Naive thymus-derived CD4-positive, alpha-beta T cell (primary cell): ENCODE data around the gene LKAAEAR1. TPM values are rescaled to one million over a fixed set of nuclear protein-coding genes. Genes with fewer than 3 reads are reported as not detected.
A peak's percentile ranks its signal among the peaks of the same experiment; 100 is the strongest.

ENCODE experiments used
- ATAC-seq: fragments of 150-1000 bp; cut with Tn5 transposase; 2 replicates; pipeline ENCODE4 v1.10.0; 2021; ENCODE audit warnings: mild to moderate bottlenecking, moderate library complexity
- CTCF ChIA-PET: fragments of 350-600 bp; sonication (Branson Sonifier 250); formaldehyde crosslinking; loops from one replicate; lab custom pipeline; 2021; ENCODE audit warnings: antibody characterized with exemption; lab: Charles Lee
- POLR2A ChIA-PET: fragments of 350-600 bp; sonication (Branson Sonifier 250); formaldehyde crosslinking; loops from one replicate; lab custom pipeline; 2021; ENCODE audit warnings: antibody characterized with exemption, inconsistent platforms; lab: Charles Lee
- DNase-seq, 9 donors: peaks; one replicate each; pipeline versions ENCODE4 v3.0.0 to v3.0.0-alpha.2; 2020 to 2022; ENCODE audit warnings: mixed read lengths in 1 of 9
- H3K27ac ChIP-seq: one replicate; pipeline ENCODE4 v1.7.0; 2013; ENCODE audit warnings: mild to moderate bottlenecking, low read depth, low read length, moderate library complexity
- H3K27me3 ChIP-seq, 2 donors: one replicate each; pipeline ENCODE4 v1.7.0; 2013; ENCODE audit warnings: low read length in 2 of 2, mild to moderate bottlenecking in 2 of 2, moderate library complexity in 2 of 2; ENCODE audit not compliant: control insufficient read depth in 2 of 2, insufficient read depth in 2 of 2
- H3K36me3 ChIP-seq, 3 experiments: 1 replicate in 2 of 3; 2 replicates in 1 of 3; pipeline ENCODE4 v1.7.0; 2013; ENCODE audit warnings: low read length in 3 of 3, mild to moderate bottlenecking in 3 of 3, moderate library complexity in 1 of 3; ENCODE audit not compliant: insufficient read depth in 3 of 3, control insufficient read depth in 2 of 3
- H3K4me1 ChIP-seq, 2 donors: one replicate each; pipeline ENCODE4 v1.7.0; 2013; ENCODE audit warnings: low read length in 2 of 2, mild to moderate bottlenecking in 2 of 2, moderate library complexity in 1 of 2; ENCODE audit not compliant: control insufficient read depth in 2 of 2, insufficient read depth in 2 of 2
- H3K4me3 ChIP-seq: 2 replicates; pipeline ENCODE4 v1.7.0; 2013; ENCODE audit warnings: mild to moderate bottlenecking, low read length
- H3K9me3 ChIP-seq, 3 experiments: 1 replicate in 2 of 3; 2 replicates in 1 of 3; pipeline ENCODE4 v1.7.0; 2013; ENCODE audit warnings: low read length in 3 of 3; ENCODE audit not compliant: control insufficient read depth in 2 of 3
- H3K27ac Mint-ChIP-seq, 9 donors: one replicate each; pipeline ENCODE4 v1.8.0; 2020 to 2022; ENCODE audit warnings: mixed read lengths in 9 of 9, mild to moderate bottlenecking in 8 of 9, moderate library complexity in 5 of 9, inconsistent platforms in 2 of 9
- H3K27me3 Mint-ChIP-seq, 5 donors: one replicate each; pipeline ENCODE4 v1.8.0; 2021 to 2022; ENCODE audit warnings: mixed read lengths in 5 of 5, mild to moderate bottlenecking in 1 of 5
- H3K36me3 Mint-ChIP-seq, 5 donors: one replicate each; pipeline ENCODE4 v1.8.0; 2020 to 2022; ENCODE audit warnings: mixed read lengths in 5 of 5, mild to moderate bottlenecking in 3 of 5, inconsistent platforms in 1 of 5
- H3K4me1 Mint-ChIP-seq, 7 donors: one replicate each; pipeline ENCODE4 v1.8.0; 2020 to 2022; ENCODE audit warnings: mixed read lengths in 7 of 7, mild to moderate bottlenecking in 3 of 7, inconsistent platforms in 1 of 7
- H3K4me3 Mint-ChIP-seq, 10 donors: one replicate each; pipeline ENCODE4 v1.8.0; 2020 to 2022; ENCODE audit warnings: mild to moderate bottlenecking in 10 of 10, mixed read lengths in 10 of 10, moderate library complexity in 6 of 10, inconsistent platforms in 2 of 10
- H3K9me3 Mint-ChIP-seq, 11 donors: one replicate each; pipeline ENCODE4 v1.8.0; 2020 to 2022; ENCODE audit warnings: mixed read lengths in 11 of 11, mild to moderate bottlenecking in 4 of 11, inconsistent platforms in 1 of 11, moderate library complexity in 1 of 11
- intact Hi-C, 2 donors: fragments of 100-400 bp; cut with micrococcal nuclease; formaldehyde crosslinking; loops; one replicate each; pipeline ENCODE4 v1.15.1; 2023
- polyA plus RNA-seq, 2 donors: library from polyadenylated mRNA; unstranded; fragments of 300-500 nt; fragmentation: Illumina TruSeq; gene quantifications; one replicate each; pipeline ENCODE4 v1.2.3, GENCODE V29; 2021
- total RNA-seq, 6 experiments: library from RNA in 5 of 6; stranded (reverse) in 5 of 6; gene quantifications; 1 replicate in 5 of 6; 2 replicates in 1 of 6; pipeline ENCODE4 v1.2.3 and lab custom pipeline; 2021 to 2026

Gene LKAAEAR1
- total and polyA plus RNA-seq, 7 experiments from 2014 or later = 0.47 to 0.75 (median 0.59) TPM; not detected in 3

- Mint-ChIP-seq H3K36me3 (no peaks in the 10 kb centered on the region), H3K4me3 (peak overlapping the region in 3 of 10 donors; percentile 19 to 56 (median 20)), H3K9me3 (no peaks in the 10 kb centered on the region), H3K27me3 (peaks cover 0 to 28% (median 9%) of the 10 kb centered on the region in 5 donors), H3K27ac (peak overlapping the region in 7 of 9 donors; percentile 0 to 93 (median 65)), H3K4me1 (peaks cover 29 to 45% (median 33%) of the 10 kb centered on the region in 7 donors)
- Histone ChIP-seq H3K36me3 (peaks cover 0 to 3% (median 0%) of the 10 kb centered on the region in 3 experiments), H3K4me1 (peaks cover 11 to 21% of the 10 kb centered on the region in 2 donors), H3K27me3 (no peaks in the 10 kb centered on the region), H3K4me3 (no peak overlapping the region), H3K9me3 (no peaks in the 10 kb centered on the region), H3K27ac (no peak overlapping the region)
- CTCF ChIA-PET = interaction anchor here (0.8 to 1.1 kb wide), 2 partner anchors 64 to 87 kb away, joined by 3 read pairs; partner anchors contain the start of gene PRPF6
- no peak for DNase-seq
- ATAC-seq = no peak
- POLR2A ChIA-PET = interaction anchor here (0.6 to 1.7 kb wide), 3 partner anchors 18 to 65 kb away, joined by 3 to 5 read pairs (median 3); partner anchors contain the start of genes SAMD10 and TCEA2
- intact Hi-C loops = no loop called here
These were observed 39.5 kb downstream of the LKAAEAR1 start for GRCh38 chr20:64044484-64045247.

GRCh38 chr20:64043768-64044167, 40.4 kb downstream of the LKAAEAR1 start:
- CTCF ChIA-PET = interaction anchor here (0.6 to 1.1 kb wide), 3 partner anchors 58 to 86 kb away, joined by 3 read pairs; partner anchors contain the start of gene PRPF6
- Mint-ChIP-seq H3K36me3 (no peaks in the 10 kb centered on the region), H3K27me3 (peaks cover 0 to 25% (median 9%) of the 10 kb centered on the region in 5 donors), H3K9me3 (no peaks in the 10 kb centered on the region), H3K4me1 (peaks cover 30 to 49% (median 35%) of the 10 kb centered on the region in 7 donors), H3K27ac (peak overlapping the region in 8 of 9 donors; percentile 2 to 93 (median 84)), H3K4me3 (peak overlapping the region in 7 of 10 donors; percentile 18 to 89 (median 79))
- Histone ChIP-seq H3K36me3 (peaks cover 0 to 3% (median 0%) of the 10 kb centered on the region in 3 experiments), H3K4me1 (peaks cover 11 to 26% of the 10 kb centered on the region in 2 donors), H3K9me3 (no peaks in the 10 kb centered on the region), H3K4me3 (no peak overlapping the region), H3K27ac (no peak overlapping the region), H3K27me3 (no peaks in the 10 kb centered on the region)
- no peak for ATAC-seq
- intact Hi-C loops = no loop called here
- no peak for DNase-seq
- POLR2A ChIA-PET = interaction anchor here (0.8 to 1.7 kb wide), 5 partner anchors 8 to 64 kb away, joined by 3 to 5 read pairs (median 3); partner anchors contain the start of genes SAMD10 and TCEA2

GRCh38 chr20:64042054-64042781, 42.0 kb downstream of the LKAAEAR1 start:
- peak overlapping the region; percentile 74 for H3K4me3 ChIP-seq
- no peak for DNase-seq
- peak overlapping the region; percentile 71 to 94 (median 89) for H3K27ac Mint-ChIP-seq
- H3K27me3 ChIP-seq = no peaks in the 10 kb centered on the region
- peaks cover 34 to 55% (median 40%) of the 10 kb centered on the region in 7 donors for H3K4me1 Mint-ChIP-seq
- peak overlapping the region; percentile 82 for H3K27ac ChIP-seq
- ChIA-PET POLR2A (interaction anchor here (0.7 to 4.8 kb wide), 9 partner anchors 15 to 521 kb away, joined by 3 to 37 read pairs (median 4); partner anchors contain the start of genes OPRL1, PPDPF, PRPF6 and RGS19), CTCF (interaction anchor here (5.2 kb wide), 1 partner anchor 17 kb away, joined by 54 read pairs; no protein-coding TSS in a partner anchor)
- H3K36me3 ChIP-seq = peaks cover 0 to 3% (median 0%) of the 10 kb centered on the region in 3 experiments
- H3K9me3 ChIP-seq = no peaks in the 10 kb centered on the region
- no peaks in the 10 kb centered on the region for H3K9me3 Mint-ChIP-seq
- peaks cover 17 to 32% of the 10 kb centered on the region in 2 donors for H3K4me1 ChIP-seq
- peaks cover 0 to 18% (median 9%) of the 10 kb centered on the region in 5 donors for H3K27me3 Mint-ChIP-seq
- intact Hi-C loops = no loop called here
- H3K4me3 Mint-ChIP-seq = peak overlapping the region; percentile 77 to 89 (median 86)
- no peaks in the 10 kb centered on the region for H3K36me3 Mint-ChIP-seq
- ATAC-seq = no peak

- peak overlapping the region in 8 of 9 donors; percentile 18 to 92 (median 78) for H3K27ac Mint-ChIP-seq
- H3K4me3 Mint-ChIP-seq = peak overlapping the region; percentile 77 to 89 (median 86)
- DNase-seq (no peak), ATAC-seq (no peak)
- intact Hi-C loops = no loop called here
- peaks cover 31 to 55% (median 42%) of the 10 kb centered on the region in 7 donors for H3K4me1 Mint-ChIP-seq
- Histone ChIP-seq H3K9me3 (no peaks in the 10 kb centered on the region), H3K4me3 (peak overlapping the region; percentile 74), H3K27me3 (no peaks in the 10 kb centered on the region), H3K36me3 (peaks cover 0 to 3% (median 0%) of the 10 kb centered on the region in 3 experiments), H3K4me1 (peaks cover 22 to 37% of the 10 kb centered on the region in 2 donors), H3K27ac (peak overlapping the region; percentile 82)
- H3K9me3 Mint-ChIP-seq = no peaks in the 10 kb centered on the region
- POLR2A ChIA-PET = interaction anchor here (0.7 to 4.8 kb wide), 9 partner anchors 16 to 521 kb away, joined by 3 to 37 read pairs (median 4); partner anchors contain the start of genes OPRL1, PPDPF, PRPF6 and RGS19
- peaks cover 0 to 13% (median 7%) of the 10 kb centered on the region in 5 donors for H3K27me3 Mint-ChIP-seq
- H3K36me3 Mint-ChIP-seq = no peaks in the 10 kb centered on the region
- CTCF ChIA-PET = interaction anchor here (4.0 to 5.2 kb wide), 2 partner anchors 17 to 62 kb away, joined by 27 to 54 read pairs; partner anchors contain the start of genes PRPF6 and SAMD10
These were observed 42.5 kb downstream of the LKAAEAR1 start for GRCh38 chr20:64041781-64042053.

- Mint-ChIP-seq H3K27ac (peak overlapping the region; percentile 34 to 92 (median 82)), H3K4me1 (peaks cover 28 to 52% (median 40%) of the 10 kb centered on the region in 7 donors), H3K36me3 (no peaks in the 10 kb centered on the region), H3K9me3 (no peaks in the 10 kb centered on the region), H3K4me3 (peak overlapping the region; percentile 77 to 89 (median 86)), H3K27me3 (peaks cover 0 to 8% (median 4%) of the 10 kb centered on the region in 5 donors)
- ATAC-seq (no peak), DNase-seq (no peak)
- no peaks in the 10 kb centered on the region for H3K27me3 ChIP-seq
- POLR2A ChIA-PET = interaction anchor here (0.8 to 4.8 kb wide), 10 partner anchors 16 to 90 kb away, joined by 3 to 37 read pairs (median 9); partner anchors contain the start of genes OPRL1, PRPF6, RGS19 and SAMD10
- peak overlapping the region; percentile 82 for H3K27ac ChIP-seq
- H3K4me3 ChIP-seq = no peak overlapping the region
- CTCF ChIA-PET = interaction anchor here (0.9 to 5.2 kb wide), 5 partner anchors 18 to 81 kb away, joined by 3 to 54 read pairs (median 27); partner anchors contain the start of genes PRPF6, RGS19 and SAMD10
- peaks cover 0 to 3% (median 0%) of the 10 kb centered on the region in 3 experiments for H3K36me3 ChIP-seq
- intact Hi-C loops = no loop called here
- peaks cover 27 to 40% of the 10 kb centered on the region in 2 donors for H3K4me1 ChIP-seq
- no peaks in the 10 kb centered on the region for H3K9me3 ChIP-seq
These were observed 43.0 kb downstream of the LKAAEAR1 start for GRCh38 chr20:64041040-64041780.
